Lung (tissue), 16 donors: ENCODE measurements around the gene RNF220. TPM values are rescaled to one million over a fixed set of nuclear protein-coding genes. Genes with fewer than 3 reads are reported as not detected.
A peak's percentile ranks its signal among the peaks of the same experiment; 100 is the strongest.

Experiments
- ATAC-seq: fragments of 200-7000 bp; cut with Tn5 transposase; one replicate; pipeline ENCODE4 v1.9.1; 2020; ENCODE audit warnings: moderate number of reproducible peaks; ENCODE audit not compliant: insufficient read depth, low FRiP score
- DNase-seq, 3 donors: peaks; one replicate each; pipeline ENCODE4 v3.0.0-alpha.2; 2013 to 2017
- H3K27ac ChIP-seq, 2 donors: one replicate each; pipeline ENCODE4 v1.5.1; 2013; ENCODE audit warnings: mild to moderate bottlenecking in 2 of 2, moderate library complexity in 2 of 2, control low read depth in 1 of 2, inconsistent platforms in 1 of 2, low read depth in 1 of 2, low read length in 1 of 2
- H3K27me3 ChIP-seq, 3 donors: one replicate each; pipeline ENCODE4 v1.5.1; 2013; ENCODE audit warnings: low read length in 2 of 3; ENCODE audit not compliant: control insufficient read depth in 3 of 3, insufficient read depth in 3 of 3
- H3K36me3 ChIP-seq, 4 donors: one replicate each; pipeline ENCODE4 v1.5.1; 2013; ENCODE audit warnings: low read length in 4 of 4, mild to moderate bottlenecking in 1 of 4, moderate library complexity in 1 of 4; ENCODE audit not compliant: control insufficient read depth in 4 of 4, insufficient read depth in 4 of 4
- H3K4me1 ChIP-seq, 5 donors: one replicate each; pipeline ENCODE4 v1.5.1; 2013; ENCODE audit warnings: low read length in 5 of 5, mild to moderate bottlenecking in 2 of 5, moderate library complexity in 1 of 5; ENCODE audit not compliant: control insufficient read depth in 5 of 5, insufficient read depth in 5 of 5
- H3K4me3 ChIP-seq: one replicate; pipeline ENCODE4 v1.5.1; 2013; ENCODE audit warnings: mild to moderate bottlenecking, control low read depth, moderate library complexity
- H3K9ac ChIP-seq, 2 donors: one replicate each; pipeline ENCODE4 v1.5.1; 2013; ENCODE audit warnings: low read length in 2 of 2, control low read depth in 1 of 2; ENCODE audit not compliant: insufficient read depth in 1 of 2
- H3K9me3 ChIP-seq, 4 donors: one replicate each; pipeline ENCODE4 v1.5.1; 2013; ENCODE audit warnings: low read length in 3 of 4, mild to moderate bottlenecking in 1 of 4, moderate library complexity in 1 of 4; ENCODE audit not compliant: control insufficient read depth in 4 of 4, insufficient read depth in 3 of 4
- WGBS, 2 donors: extraction: QIAGEN DNeasy Blood & Tissue Kit; methylation state at CpG; one replicate each; pipeline ENCODE4 v1.1.7; 2013; 5-methylcytosine and 5-hydroxymethylcytosine counted together
- long read RNA-seq, 5 donors: transcript quantifications; one replicate each; lab custom pipeline, GENCODE V29; 2026
- polyA plus RNA-seq, 2 donors: library from polyadenylated mRNA; stranded (reverse); fragments of 200-250 nt; gene quantifications; one replicate each; pipeline ENCODE4 v1.2.1, GENCODE V29; 2013
- total RNA-seq, 2 donors: library from RNA; depleted of rRNA in 1 of 2; stranded (reverse); fragments of >200 nt in 1 of 2; gene quantifications; one replicate each; pipeline ENCODE4 v1.2.1, GENCODE V29; 2014 to 2021
- TF ChIP-seq, protein P1 (sequence below): IDR thresholded peaks from 2 replicates; pipeline ENCODE4 v1.5.1; 2012; ENCODE audit warnings: mild to moderate bottlenecking; ENCODE audit errors: control extremely low read depth, extremely low read depth
- donor health status: control.
- donor health status: control.
- donor health status: Bipolar disorder and iron deficiency.
- donor health status: healthy.
- donor health status: DM: yes; HTN: yes; CAD: no.

RNF220 gene
- 10 to 100 TPM; 44.9 to 65.2 TPM for total RNA-seq
- 10 to 100 TPM; 73.9 to 75.8 TPM for polyA plus RNA-seq
- long read RNA-seq, donor 1, partial matches to known transcripts = 14 of 33 reads
- long read RNA-seq, donor 1, other reads (novel, unspliced or antisense) = 15 of 33 reads
- long read RNA-seq, donor 2, partial matches to known transcripts = 21 of 22 reads
- long read RNA-seq, donor 2, other reads (novel, unspliced or antisense) = 0 of 22 reads
- long read RNA-seq, donor 3, partial matches to known transcripts = 0 of 7 reads
- long read RNA-seq, donor 3, other reads (novel, unspliced or antisense) = 5 of 7 reads
- long read RNA-seq, donor 4 = 0 reads
- long read RNA-seq, donor 5, partial matches to known transcripts = 11 of 18 reads
- long read RNA-seq, donor 5, other reads (novel, unspliced or antisense) = 5 of 18 reads

GRCh38 chr1:44405031-44405797, at the start of gene RNF220:
Gene RNF220, plus strand, starts transcription at chr1:44405255.
- ATAC-seq = no peak
- Histone ChIP-seq H3K9me3 (peaks cover 0 to 3% (median 0%) of the 10 kb centered on the region in 4 donors), H3K27me3 (peaks cover 4 to 73% (median 68%) of the 10 kb centered on the region in 3 donors), H3K36me3 (no peaks in the 10 kb centered on the region), H3K27ac (peak within 1 kb of the TSS in 1 of 2 donors; percentile 14), H3K9ac (no peak within 1 kb of the TSS), H3K4me1 (peaks cover 0 to 25% (median 4%) of the 10 kb centered on the region in 5 donors), H3K4me3 (peak within 1 kb of the TSS; percentile 22)
- TF ChIP-seq, protein P1, sequence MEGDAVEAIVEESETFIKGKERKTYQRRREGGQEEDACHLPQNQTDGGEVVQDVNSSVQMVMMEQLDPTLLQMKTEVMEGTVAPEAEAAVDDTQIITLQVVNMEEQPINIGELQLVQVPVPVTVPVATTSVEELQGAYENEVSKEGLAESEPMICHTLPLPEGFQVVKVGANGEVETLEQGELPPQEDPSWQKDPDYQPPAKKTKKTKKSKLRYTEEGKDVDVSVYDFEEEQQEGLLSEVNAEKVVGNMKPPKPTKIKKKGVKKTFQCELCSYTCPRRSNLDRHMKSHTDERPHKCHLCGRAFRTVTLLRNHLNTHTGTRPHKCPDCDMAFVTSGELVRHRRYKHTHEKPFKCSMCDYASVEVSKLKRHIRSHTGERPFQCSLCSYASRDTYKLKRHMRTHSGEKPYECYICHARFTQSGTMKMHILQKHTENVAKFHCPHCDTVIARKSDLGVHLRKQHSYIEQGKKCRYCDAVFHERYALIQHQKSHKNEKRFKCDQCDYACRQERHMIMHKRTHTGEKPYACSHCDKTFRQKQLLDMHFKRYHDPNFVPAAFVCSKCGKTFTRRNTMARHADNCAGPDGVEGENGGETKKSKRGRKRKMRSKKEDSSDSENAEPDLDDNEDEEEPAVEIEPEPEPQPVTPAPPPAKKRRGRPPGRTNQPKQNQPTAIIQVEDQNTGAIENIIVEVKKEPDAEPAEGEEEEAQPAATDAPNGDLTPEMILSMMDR = no peak
- peak; percentile 81 to 90 (median 84) for DNase-seq
- 1 to 2% methylated on average over 55 of the region's 55 CpGs for WGBS, 2 donors

GRCh38 chr1:44355582-44356305, 49.3 kb upstream of the RNF220 start:
- Histone ChIP-seq H3K27me3 (no peaks in the 10 kb centered on the region), H3K4me3 (no peak overlapping the region), H3K27ac (no peak overlapping the region), H3K9me3 (no peaks in the 10 kb centered on the region), H3K9ac (no peak overlapping the region), H3K4me1 (peaks cover 4 to 24% (median 16%) of the 10 kb centered on the region in 5 donors), H3K36me3 (peaks cover 0 to 3% (median 0%) of the 10 kb centered on the region in 4 donors)
- ATAC-seq = no peak
- TF ChIP-seq, protein P1 = no peak
- 76 to 79% methylated on average over 12 of the region's 12 CpGs for WGBS, 2 donors
- DNase-seq = no peak

DNA sequence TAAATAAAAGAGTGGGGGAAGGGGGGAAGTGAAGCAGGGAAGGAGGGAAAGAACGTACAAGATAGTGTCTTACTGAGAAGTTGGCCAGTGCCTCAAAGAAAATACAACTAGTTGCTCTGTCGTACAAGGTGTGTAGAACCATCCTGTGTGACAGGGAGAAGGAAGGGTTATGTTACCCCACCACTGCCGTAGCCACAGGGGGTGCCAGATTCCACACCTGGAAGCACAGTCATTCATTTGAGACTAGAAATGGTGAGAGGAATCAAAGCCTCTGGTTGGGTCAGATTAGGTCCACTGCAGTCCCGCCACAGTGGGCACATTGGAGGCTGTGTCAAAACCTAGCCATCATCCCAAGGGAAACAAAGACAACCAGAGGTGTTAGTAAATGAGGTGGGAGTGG, 47.3 kb upstream of the RNF220 start:
- no peak overlapping the region for H3K27ac ChIP-seq
- no peaks in the 10 kb centered on the region for H3K36me3 ChIP-seq
- H3K4me1 ChIP-seq = peaks cover 4 to 19% (median 16%) of the 10 kb centered on the region in 5 donors
- TF ChIP-seq, protein P1 = no peak
- no peaks in the 10 kb centered on the region for H3K9me3 ChIP-seq
- 78 to 87% methylated on average over 4 of the region's 4 CpGs for WGBS, 2 donors
- no peak for DNase-seq
- no peak overlapping the region for H3K4me3 ChIP-seq
- no peak overlapping the region for H3K9ac ChIP-seq
- H3K27me3 ChIP-seq = no peaks in the 10 kb centered on the region
- ATAC-seq = no peak
